ENCODE data around the gene MGAT1.

- TF ChIP-seq, protein P1, sequence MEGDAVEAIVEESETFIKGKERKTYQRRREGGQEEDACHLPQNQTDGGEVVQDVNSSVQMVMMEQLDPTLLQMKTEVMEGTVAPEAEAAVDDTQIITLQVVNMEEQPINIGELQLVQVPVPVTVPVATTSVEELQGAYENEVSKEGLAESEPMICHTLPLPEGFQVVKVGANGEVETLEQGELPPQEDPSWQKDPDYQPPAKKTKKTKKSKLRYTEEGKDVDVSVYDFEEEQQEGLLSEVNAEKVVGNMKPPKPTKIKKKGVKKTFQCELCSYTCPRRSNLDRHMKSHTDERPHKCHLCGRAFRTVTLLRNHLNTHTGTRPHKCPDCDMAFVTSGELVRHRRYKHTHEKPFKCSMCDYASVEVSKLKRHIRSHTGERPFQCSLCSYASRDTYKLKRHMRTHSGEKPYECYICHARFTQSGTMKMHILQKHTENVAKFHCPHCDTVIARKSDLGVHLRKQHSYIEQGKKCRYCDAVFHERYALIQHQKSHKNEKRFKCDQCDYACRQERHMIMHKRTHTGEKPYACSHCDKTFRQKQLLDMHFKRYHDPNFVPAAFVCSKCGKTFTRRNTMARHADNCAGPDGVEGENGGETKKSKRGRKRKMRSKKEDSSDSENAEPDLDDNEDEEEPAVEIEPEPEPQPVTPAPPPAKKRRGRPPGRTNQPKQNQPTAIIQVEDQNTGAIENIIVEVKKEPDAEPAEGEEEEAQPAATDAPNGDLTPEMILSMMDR (IDR thresholded peaks at IDR 0.05; ENCODE audit: low read depth, low read length), result no peak
- no peak for TF ChIP-seq EZH2phosphoT487 (IDR thresholded peaks at IDR 0.05; ENCODE audit: low read depth)
Observed at GRCh38 chr5:180786531-180787398, 15.8 kb downstream of the MGAT1 start.

Measured in OCI-LY3 (cell line).